ENCODE results near the gene PLXNA4.

Gene PLXNA4

GRCh38 chr7:132345543-132346129 lies 230.6 kb downstream of the PLXNA4 start:
- no peak for TF ChIP-seq CTCF (IDR thresholded peaks at IDR 0.05; ENCODE audit: low read depth, low read length)
- no peak overlapping the region for H3K4me3 ChIP-seq (ENCODE audit: low read depth, low read length)

- H3K4me3 ChIP-seq (ENCODE audit: low read depth, low read length) = no peak overlapping the region
- no peak for TF ChIP-seq CTCF (IDR thresholded peaks at IDR 0.05; ENCODE audit: low read depth, low read length)
These were observed 231.2 kb downstream of the PLXNA4 start for GRCh38 chr7:132345030-132345429.

- no peak for TF ChIP-seq CTCF (IDR thresholded peaks at IDR 0.05; ENCODE audit: low read depth, low read length)
- H3K4me3 ChIP-seq (ENCODE audit: low read depth, low read length) = no peak overlapping the region
These were observed 233.1 kb downstream of the PLXNA4 start for GRCh38 chr7:132343199-132343598.

GRCh38 chr7:132337450-132338080 lies 238.7 kb downstream of the PLXNA4 start:
- no peak overlapping the region for H3K4me3 ChIP-seq (ENCODE audit: low read depth, low read length)
- no peak for TF ChIP-seq CTCF (IDR thresholded peaks at IDR 0.05; ENCODE audit: low read depth, low read length)

- H3K4me3 ChIP-seq (ENCODE audit: low read depth, low read length) = no peak overlapping the region
- TF ChIP-seq CTCF (IDR thresholded peaks at IDR 0.05; ENCODE audit: low read depth, low read length) = no peak
These were observed 239.5 kb downstream of the PLXNA4 start for GRCh38 chr7:132336797-132337196.

- TF ChIP-seq CTCF (IDR thresholded peaks at IDR 0.05; ENCODE audit: low read depth, low read length) = no peak
- no peak overlapping the region for H3K4me3 ChIP-seq (ENCODE audit: low read depth, low read length)
These were observed 243.0 kb downstream of the PLXNA4 start for GRCh38 chr7:132333301-132333700.

GRCh38 chr7:132328760-132329159 lies 247.5 kb downstream of the PLXNA4 start:
- H3K4me3 ChIP-seq (ENCODE audit: low read depth, low read length) = no peak overlapping the region
- TF ChIP-seq CTCF (IDR thresholded peaks at IDR 0.05; ENCODE audit: low read depth, low read length) = no peak

All from WI38 (cell line).